Neural progenitor cell (in vitro differentiated cells): ENCODE measurements around the gene SH3TC1.

Source experiments
- EZH2phosphoT487 ChIP-seq: fragments of 200-600 bp; sonication (generic); IDR thresholded peaks from 2 replicates; pipeline ENCODE4 v1.6.1; 2017; ENCODE audit warnings: antibody characterized with exemption
- TF ChIP-seq, protein P1 (sequence below): fragments of 200-600 bp; sonication (generic); IDR thresholded peaks from 2 replicates; pipeline ENCODE4 v1.5.1; 2017; ENCODE audit warnings: antibody characterized with exemption, mild to moderate bottlenecking

DNA sequence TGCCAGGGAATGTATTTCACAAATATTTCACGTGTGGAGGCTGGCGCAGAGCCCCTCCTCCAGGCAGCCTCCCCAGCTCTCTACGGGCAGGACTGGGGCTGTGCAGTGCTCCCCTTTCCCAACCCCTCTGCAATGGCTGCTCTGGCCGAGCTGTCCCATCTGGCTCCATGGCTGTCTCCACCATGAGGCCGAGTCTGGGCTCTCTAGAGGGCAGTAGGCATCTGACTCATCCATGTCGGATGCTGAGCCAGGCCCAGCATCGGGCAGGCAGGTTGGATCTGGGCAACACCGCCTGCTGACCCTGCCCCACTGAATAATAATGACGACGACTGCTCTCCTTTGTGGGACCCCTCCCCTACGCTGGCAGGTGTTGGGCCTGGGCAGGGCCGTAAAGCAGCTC is 11.0 kb upstream of the SH3TC1 start:
- TF ChIP-seq, protein P1, sequence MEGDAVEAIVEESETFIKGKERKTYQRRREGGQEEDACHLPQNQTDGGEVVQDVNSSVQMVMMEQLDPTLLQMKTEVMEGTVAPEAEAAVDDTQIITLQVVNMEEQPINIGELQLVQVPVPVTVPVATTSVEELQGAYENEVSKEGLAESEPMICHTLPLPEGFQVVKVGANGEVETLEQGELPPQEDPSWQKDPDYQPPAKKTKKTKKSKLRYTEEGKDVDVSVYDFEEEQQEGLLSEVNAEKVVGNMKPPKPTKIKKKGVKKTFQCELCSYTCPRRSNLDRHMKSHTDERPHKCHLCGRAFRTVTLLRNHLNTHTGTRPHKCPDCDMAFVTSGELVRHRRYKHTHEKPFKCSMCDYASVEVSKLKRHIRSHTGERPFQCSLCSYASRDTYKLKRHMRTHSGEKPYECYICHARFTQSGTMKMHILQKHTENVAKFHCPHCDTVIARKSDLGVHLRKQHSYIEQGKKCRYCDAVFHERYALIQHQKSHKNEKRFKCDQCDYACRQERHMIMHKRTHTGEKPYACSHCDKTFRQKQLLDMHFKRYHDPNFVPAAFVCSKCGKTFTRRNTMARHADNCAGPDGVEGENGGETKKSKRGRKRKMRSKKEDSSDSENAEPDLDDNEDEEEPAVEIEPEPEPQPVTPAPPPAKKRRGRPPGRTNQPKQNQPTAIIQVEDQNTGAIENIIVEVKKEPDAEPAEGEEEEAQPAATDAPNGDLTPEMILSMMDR, result no peak
- no peak for TF ChIP-seq EZH2phosphoT487
